PC-3 (cell line): ENCODE measurements around the gene SURF4.

ENCODE experiments used
- CTCF ChIP-seq: fragments of 300-600 bp; sonication (generic); conservative IDR thresholded peaks from 2 replicates; pipeline ENCODE4 v1.5.1; 2017; ENCODE audit warnings: antibody characterized with exemption, low read depth, mild to moderate bottlenecking, low read length
- EZH2 ChIP-seq: fragments of 300-600 bp; sonication (generic); IDR thresholded peaks from one replicate; pipeline ENCODE4 v1.6.1; 2017; ENCODE audit warnings: antibody characterized with exemption, mild to moderate bottlenecking, low read length; ENCODE audit not compliant: unreplicated experiment

GRCh38 chr9:133353548-133353947 lies 22.3 kb downstream of the SURF4 start:
- TF ChIP-seq CTCF (no peak), EZH2 (no peak)
